SU-DHL-6 (cell line): ENCODE data around the gene PDCD1.

ENCODE experiments used
- EZH2phosphoT487 ChIP-seq: fragments of 200-600 bp; sonication (generic), shearing (Covaris generic); conservative IDR thresholded peaks from 2 replicates; pipeline ENCODE4 v1.6.1; 2018; ENCODE audit warnings: mild to moderate bottlenecking, antibody characterized with exemption, low read length, moderate library complexity, mixed read lengths
- TF ChIP-seq, protein P1 (sequence below): fragments of 200-600 bp; sonication (generic); IDR thresholded peaks from one replicate; pipeline ENCODE4 v1.5.1; 2017; ENCODE audit warnings: antibody characterized with exemption, mild to moderate bottlenecking, low read length, moderate library complexity; ENCODE audit not compliant: insufficient read depth, poor library complexity, severe bottlenecking

DNA sequence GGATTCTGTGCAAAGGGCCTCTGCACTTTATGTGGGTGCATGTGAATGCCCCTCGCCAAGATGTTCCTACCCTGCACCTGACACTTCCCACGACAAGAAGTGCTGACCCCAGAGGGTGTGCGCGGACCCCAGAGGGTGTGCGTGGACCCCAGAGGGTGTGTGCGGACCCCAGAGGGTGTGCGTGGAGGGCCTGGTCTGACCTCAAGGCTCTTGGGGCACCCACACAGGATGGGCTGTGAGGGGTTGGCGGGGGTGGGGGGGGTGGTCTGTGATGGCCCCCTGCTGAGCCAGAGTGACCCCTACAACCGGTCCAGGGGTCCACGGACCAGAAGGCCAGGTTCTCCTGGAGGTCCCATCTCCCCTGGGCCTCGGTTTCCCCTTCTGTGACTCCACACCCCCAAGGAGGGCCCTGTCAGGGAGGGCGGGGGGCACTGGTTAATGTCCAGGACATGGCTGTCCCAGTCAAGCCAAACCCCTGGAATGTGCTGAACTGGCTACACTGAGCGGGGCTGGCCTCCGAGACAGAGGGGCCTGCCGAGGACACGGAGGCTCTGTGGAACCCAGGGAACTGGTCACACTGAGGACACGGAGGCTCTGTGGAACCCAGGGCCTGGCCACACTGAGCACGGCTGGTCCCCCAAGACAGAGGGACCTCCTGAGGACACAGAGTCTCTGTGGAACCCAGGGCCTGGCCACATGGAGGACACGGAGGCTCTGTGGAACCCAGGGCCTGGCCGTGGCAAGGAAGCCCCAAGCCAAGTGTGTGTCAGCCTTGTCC, 46.6 kb downstream of the PDCD1 start:
- TF ChIP-seq, protein P1, sequence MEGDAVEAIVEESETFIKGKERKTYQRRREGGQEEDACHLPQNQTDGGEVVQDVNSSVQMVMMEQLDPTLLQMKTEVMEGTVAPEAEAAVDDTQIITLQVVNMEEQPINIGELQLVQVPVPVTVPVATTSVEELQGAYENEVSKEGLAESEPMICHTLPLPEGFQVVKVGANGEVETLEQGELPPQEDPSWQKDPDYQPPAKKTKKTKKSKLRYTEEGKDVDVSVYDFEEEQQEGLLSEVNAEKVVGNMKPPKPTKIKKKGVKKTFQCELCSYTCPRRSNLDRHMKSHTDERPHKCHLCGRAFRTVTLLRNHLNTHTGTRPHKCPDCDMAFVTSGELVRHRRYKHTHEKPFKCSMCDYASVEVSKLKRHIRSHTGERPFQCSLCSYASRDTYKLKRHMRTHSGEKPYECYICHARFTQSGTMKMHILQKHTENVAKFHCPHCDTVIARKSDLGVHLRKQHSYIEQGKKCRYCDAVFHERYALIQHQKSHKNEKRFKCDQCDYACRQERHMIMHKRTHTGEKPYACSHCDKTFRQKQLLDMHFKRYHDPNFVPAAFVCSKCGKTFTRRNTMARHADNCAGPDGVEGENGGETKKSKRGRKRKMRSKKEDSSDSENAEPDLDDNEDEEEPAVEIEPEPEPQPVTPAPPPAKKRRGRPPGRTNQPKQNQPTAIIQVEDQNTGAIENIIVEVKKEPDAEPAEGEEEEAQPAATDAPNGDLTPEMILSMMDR = no peak
- TF ChIP-seq EZH2phosphoT487 = no peak
